ENCODE data around the gene BNIPL.

Gene BNIPL

GRCh38 chr1:151059109-151060006, 23.0 kb downstream of the BNIPL start, which contains the start of gene CDC42SE1:
Gene CDC42SE1, minus strand, starts transcription at chr1:151059622. Its CDS starts 3,892 bp downstream, at chr1:151055730.
- DNase-seq, result peak; percentile 87 to 88

GRCh38 chr1:151060007-151060656, 23.7 kb downstream of the BNIPL start, which contains the start of gene MLLT11:
Gene MLLT11, plus strand, starts transcription at chr1:151060397. Its CDS starts 6,828 bp downstream, at chr1:151067225.
- peak in 1 of 2 donors; percentile 25 for DNase-seq

- no peak for DNase-seq
These were observed 24.5 kb downstream of the BNIPL start for GRCh38 chr1:151060657-151061421.

GRCh38 chr1:151061704-151062103, 25.3 kb downstream of the BNIPL start:
- DNase-seq, result no peak

- DNase-seq, result no peak
These were observed 26.5 kb downstream of the BNIPL start for GRCh38 chr1:151062741-151063371.

GRCh38 chr1:151065089-151065645, 28.8 kb downstream of the BNIPL start:
- no peak for DNase-seq

- no peak for DNase-seq
These were observed 30.8 kb downstream of the BNIPL start for GRCh38 chr1:151067185-151067584.

- no peak for DNase-seq
These were observed 32.7 kb downstream of the BNIPL start for GRCh38 chr1:151069103-151069486.

GRCh38 chr1:151070474-151071276, 34.3 kb downstream of the BNIPL start, which contains the start of gene GABPB2:
Gene GABPB2, plus strand, starts transcription at chr1:151070761. Its CDS starts 17,429 bp downstream, at chr1:151088190.
- DNase-seq, result peak; percentile 87 to 89

GRCh38 chr1:151072224-151072623, 35.8 kb downstream of the BNIPL start:
- DNase-seq, result no peak

GRCh38 chr1:151085953-151086559, 49.7 kb downstream of the BNIPL start:
- DNase-seq, result no peak

Measured in CD4-positive, alpha-beta T cell treated with Interleukin-4 for 1 hour (primary cell).